Measurements from ENCODE around the gene MORN4.

MORN4 gene

GRCh38 chr10:97608991-97609561 lies 24.2 kb downstream of the MORN4 start:
- TF ChIP-seq CTCF (conservative IDR thresholded peaks at IDR 0.05; ENCODE audit: low read depth, low read length) = no peak
- no peak overlapping the region for H3K4me3 ChIP-seq (ENCODE audit: low read depth, low read length)
- no peak for DNase-seq (ENCODE audit: low read depth)

GRCh38 chr10:97607095-97607636 lies 26.1 kb downstream of the MORN4 start:
- no peak for DNase-seq (ENCODE audit: low read depth)
- no peak for TF ChIP-seq CTCF (conservative IDR thresholded peaks at IDR 0.05; ENCODE audit: low read depth, low read length)
- H3K4me3 ChIP-seq (ENCODE audit: low read depth, low read length) = no peak overlapping the region

GRCh38 chr10:97601268-97602215 lies 31.8 kb downstream of the MORN4 start:
- H3K4me3 ChIP-seq (ENCODE audit: low read depth, low read length) = no peak overlapping the region
- TF ChIP-seq CTCF (conservative IDR thresholded peaks at IDR 0.05; ENCODE audit: low read depth, low read length) = no peak
- DNase-seq (ENCODE audit: low read depth) = no peak

GRCh38 chr10:97600616-97601015 lies 32.7 kb downstream of the MORN4 start:
- H3K4me3 ChIP-seq (ENCODE audit: low read depth, low read length) = no peak overlapping the region
- no peak for TF ChIP-seq CTCF (conservative IDR thresholded peaks at IDR 0.05; ENCODE audit: low read depth, low read length)
- no peak for DNase-seq (ENCODE audit: low read depth)

- TF ChIP-seq CTCF (conservative IDR thresholded peaks at IDR 0.05; ENCODE audit: low read depth, low read length) = no peak
- DNase-seq (ENCODE audit: low read depth) = no peak
- H3K4me3 ChIP-seq (ENCODE audit: low read depth, low read length) = no peak overlapping the region
Measured at GRCh38 chr10:97599272-97599619, 34.1 kb downstream of the MORN4 start.

- no peak for DNase-seq (ENCODE audit: low read depth)
- TF ChIP-seq CTCF (conservative IDR thresholded peaks at IDR 0.05; ENCODE audit: low read depth, low read length) = no peak
- no peak overlapping the region for H3K4me3 ChIP-seq (ENCODE audit: low read depth, low read length)
Measured at GRCh38 chr10:97598407-97599271, 34.7 kb downstream of the MORN4 start.
